RPMI8226 (cell line): ENCODE results near the gene CHEK2.
"Not testable (repeated sequence)": the region's sequence is repeated elsewhere in the genome, so short reads cannot be mapped to it uniquely, and the experiment has no call there.

Source experiments
- DNase-seq: peaks from one replicate; pipeline ENCODE4 v3.0.0-alpha.2; 2015

CHEK2 gene

DNA sequence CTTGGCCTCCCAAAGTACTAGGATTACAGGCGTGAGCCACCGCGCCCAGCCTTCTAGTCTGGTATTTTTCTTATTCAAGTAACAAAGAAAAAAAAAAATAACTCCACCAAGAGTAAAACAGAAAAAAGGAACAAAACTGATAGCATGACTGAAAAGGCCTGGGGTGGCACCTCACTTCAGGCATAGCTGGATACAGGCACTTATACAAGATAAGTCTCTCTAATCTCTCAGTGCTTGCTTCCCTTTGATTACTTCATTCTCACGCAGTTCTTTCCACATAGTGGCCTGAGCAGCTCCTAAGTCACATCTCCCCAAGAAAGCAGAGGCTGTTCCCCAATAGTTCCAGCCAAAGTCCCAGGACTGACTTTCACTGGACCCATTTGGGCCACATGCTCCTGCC lies 58.7 kb downstream of the CHEK2 start:
- DNase-seq = not testable (repeated sequence)

- not testable (repeated sequence) for DNase-seq
These were observed 60.7 kb downstream of the CHEK2 start for GRCh38 chr22:28680813-28681490.

DNA sequence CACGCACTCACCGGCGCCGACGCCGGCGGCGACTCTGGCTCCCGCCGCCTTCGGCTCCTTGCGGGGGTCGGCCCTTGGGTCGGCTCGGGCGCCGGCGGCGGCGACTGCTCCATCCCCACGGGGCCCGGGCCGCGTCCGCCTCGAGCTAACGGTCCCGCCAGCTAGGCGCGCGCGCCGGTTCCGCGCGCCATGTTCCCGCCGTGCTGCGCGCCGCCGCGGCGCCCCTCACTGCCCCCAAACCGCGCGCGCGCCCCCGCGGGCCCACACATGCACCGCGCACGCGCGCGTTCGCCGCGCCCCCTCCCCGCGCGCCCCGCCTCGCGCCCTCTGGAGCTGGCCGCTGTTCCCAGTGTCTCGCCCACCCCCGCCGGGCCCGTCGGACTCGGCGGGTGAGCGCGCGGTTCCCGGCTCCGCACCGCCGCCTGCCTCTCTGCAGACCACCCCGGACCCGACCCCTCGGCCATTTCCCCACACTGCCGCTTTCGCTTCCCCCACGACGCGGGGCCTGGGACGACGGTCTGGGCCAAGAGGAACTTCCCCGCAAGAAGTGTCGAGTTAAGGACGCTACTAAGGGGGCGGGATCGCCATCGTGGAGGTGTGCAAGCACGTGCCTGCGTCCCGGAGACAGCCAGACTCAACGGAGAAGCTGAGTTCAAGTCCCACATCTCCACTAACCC lies 61.9 kb downstream of the CHEK2 start, which contains the start of gene TTC28:
Gene TTC28, minus strand, starts transcription at position 230 of the 677 bp plus-strand sequence. Its CDS starts 117 bp downstream, at position 113.
- DNase-seq = not testable (repeated sequence)

DNA sequence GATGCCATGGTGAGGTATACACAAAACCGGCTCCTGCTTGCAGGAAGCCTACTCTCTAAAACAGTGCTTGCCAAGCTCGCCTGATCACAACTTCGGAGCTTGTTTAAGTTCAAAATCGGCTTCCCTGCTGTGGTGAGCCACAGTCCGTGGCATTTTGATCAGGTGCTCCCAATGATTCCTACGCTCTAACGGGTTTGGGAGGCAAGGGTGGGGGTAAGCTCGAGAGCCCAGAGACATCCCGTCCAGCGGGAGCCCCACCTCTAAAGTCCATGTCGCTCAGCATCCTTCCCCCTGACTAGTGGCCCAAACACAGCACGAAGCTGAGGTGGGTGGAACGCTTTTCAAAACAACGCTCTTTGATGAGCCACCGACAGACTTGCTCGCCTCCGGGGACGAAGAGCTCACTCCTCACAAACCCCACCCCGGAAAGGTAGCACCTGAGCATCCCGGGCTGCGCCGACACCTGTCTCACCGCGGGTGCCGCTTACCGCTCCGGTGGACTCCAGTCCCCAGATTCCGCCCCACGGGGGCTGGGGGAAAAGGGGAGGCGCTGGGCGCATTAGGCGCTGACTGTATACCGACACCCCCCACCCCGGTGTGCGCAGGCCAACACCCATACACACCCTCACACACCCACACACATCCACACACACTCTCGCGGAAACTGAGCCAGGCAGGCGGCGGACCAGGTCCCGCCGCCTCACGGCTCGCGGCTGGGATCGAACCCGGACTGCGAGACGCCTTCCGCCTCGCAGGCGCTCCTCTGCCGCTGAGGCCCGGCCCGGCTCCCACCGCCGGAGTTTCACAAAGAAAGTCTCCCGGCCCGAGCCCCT lies 62.6 kb downstream of the CHEK2 start:
- DNase-seq = peak; percentile 7

GRCh38 chr22:28678170-28678569 lies 63.5 kb downstream of the CHEK2 start:
- not testable (repeated sequence) for DNase-seq

GRCh38 chr22:28674121-28674563 lies 67.5 kb downstream of the CHEK2 start:
- DNase-seq = peak; percentile 84

- no peak for DNase-seq
These were observed 70.9 kb downstream of the CHEK2 start for GRCh38 chr22:28670756-28671155.

DNA sequence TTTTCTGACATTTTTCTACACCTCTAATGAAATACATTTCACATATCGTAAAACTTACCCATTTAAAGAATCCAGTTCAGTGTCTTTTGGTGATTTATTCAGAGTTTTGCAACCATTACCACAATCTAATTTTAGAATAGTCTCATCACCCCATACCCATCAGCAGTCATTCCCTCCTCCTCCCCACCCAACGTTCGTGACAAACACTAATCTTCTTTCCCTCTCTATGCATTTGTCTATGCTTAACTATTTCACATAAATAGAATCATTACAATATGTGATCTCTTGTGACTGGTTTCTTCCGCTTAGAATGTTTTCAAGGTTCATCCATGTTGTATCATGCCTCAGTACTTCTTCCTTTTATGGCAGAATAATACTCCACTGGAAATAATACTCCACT lies 71.5 kb downstream of the CHEK2 start:
- DNase-seq = no peak

GRCh38 chr22:28669387-28669786 lies 72.2 kb downstream of the CHEK2 start:
- no peak for DNase-seq

DNA sequence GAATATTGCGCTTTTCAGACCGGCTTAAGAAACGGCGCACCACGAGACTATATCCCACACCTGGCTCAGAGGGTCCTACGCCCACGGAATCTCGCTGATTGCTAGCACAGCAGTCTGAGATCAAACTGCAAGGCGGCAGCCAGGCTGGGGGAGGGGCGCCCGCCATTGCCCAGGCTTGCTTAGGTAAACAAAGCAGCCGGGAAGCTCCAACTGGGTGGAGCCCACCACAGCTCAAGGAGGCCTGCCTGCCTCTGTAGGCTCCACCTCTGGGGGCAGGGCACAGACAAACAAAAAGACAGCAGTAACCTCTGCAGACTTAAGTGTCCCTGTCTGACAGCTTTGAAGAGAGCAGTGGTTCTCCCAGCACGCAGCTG lies 78.1 kb downstream of the CHEK2 start:
- not testable (repeated sequence) for DNase-seq

GRCh38 chr22:28658448-28658847 lies 83.2 kb downstream of the CHEK2 start:
- no peak for DNase-seq

- DNase-seq = no peak
These were observed 85.4 kb downstream of the CHEK2 start for GRCh38 chr22:28656181-28656580.

DNA sequence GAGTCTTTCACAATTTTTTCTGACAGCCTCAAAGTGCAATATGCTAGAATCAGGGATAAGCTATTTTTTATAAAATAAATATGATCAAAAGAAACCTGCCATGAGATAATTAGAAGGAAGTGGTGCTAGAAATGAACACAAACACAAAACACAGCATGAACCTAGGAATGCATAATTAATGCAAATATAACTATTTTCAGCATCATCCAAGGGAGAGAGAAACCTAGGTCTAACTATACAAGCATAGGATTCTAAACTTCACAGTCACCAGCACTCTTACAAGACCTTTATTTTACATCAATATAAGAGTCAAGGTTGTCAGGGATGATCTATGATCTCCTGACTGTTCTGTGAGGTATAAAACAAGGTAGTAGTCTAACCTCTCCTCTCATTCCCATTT lies 91.2 kb downstream of the CHEK2 start:
- DNase-seq = no peak

DNA sequence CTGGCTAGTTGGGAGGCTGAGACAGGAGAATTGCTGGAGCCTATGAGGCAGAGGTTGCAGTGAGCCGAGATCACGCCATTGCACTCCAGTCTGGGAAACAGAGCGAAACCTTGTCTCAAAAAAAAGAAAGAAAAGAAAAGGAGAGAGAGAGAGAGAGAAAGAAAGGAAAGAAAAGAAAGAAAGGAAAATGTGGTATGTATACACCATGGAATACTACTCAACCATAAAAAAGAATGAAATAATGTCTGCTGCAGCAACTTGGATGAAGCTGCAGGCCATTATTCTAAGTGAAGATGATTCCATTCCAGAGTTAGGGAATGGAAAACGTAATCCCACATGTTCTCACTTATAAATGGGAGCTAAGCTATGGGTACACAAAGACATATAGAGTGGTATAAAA lies 92.8 kb downstream of the CHEK2 start:
- DNase-seq = no peak

DNA sequence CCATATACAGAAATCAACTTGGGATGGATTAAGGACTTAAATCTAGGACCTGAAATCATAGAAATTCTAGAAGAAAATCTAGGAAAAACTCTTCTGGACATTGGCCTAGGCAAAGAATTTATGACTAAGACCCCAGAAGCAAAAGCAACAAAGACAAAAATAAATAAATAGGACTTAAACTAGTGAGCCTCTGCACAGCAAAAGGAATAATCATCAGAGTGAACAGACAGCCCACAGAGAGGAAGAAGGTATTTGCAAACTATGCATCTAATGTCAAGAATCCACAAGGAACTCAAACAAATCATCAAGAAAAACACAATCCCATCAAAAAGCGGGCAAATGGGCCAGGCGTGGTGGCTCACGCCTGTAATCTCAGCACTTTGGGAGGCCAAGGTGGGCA lies 94.4 kb downstream of the CHEK2 start:
- DNase-seq = no peak

GRCh38 chr22:28639321-28639720 lies 102.3 kb downstream of the CHEK2 start:
- no peak for DNase-seq
